ENCODE results near the gene CALCR. TPM values are rescaled to one million over a fixed set of nuclear protein-coding genes. Genes with fewer than 3 reads are reported as not detected.

The CALCR gene
- total RNA-seq, 4 donors from 2014 or later: 0.34 to 1.1 TPM; not detected in 2

DNA sequence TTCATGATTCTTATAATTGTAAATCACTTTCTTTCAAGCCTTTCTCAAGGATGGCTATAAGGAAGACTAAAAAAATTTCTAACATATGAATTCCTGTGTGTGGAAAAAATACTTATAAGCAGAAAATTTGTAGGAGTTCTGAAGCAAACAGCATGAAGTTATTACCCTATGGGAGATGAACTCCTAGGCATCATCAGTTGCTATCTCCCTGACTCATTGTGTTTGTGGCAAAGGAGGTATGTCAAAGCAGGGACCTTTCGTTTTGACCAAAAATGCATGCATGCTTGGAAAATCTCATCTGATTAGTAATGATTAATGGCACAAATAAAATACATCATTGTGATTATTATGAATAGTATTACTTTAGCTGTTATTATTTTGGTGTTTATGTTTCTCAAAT is 59.4 kb downstream of the CALCR start:
- TF ChIP-seq CTCF (IDR thresholded peaks at IDR 0.05; ENCODE audit: low read depth): no peak

DNA sequence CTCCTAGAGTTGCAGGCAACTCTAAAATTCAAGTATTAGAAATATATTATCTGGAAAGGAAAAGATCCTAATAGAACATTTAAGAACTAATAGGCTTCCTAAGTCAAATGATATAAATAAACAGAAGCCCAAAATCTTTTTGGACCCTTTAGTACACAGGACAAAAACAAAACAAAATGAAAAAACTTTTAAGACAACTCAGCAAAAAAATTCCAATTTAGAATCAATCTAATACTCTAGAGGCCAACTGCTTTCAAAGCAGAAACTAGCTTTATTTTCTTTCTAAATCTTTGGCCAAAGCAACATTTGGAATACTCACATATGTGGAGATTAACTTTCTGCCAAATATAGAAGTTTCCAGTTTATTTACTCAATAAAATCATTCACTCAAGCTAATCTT is 65.2 kb downstream of the CALCR start:
- no peak for TF ChIP-seq CTCF (IDR thresholded peaks at IDR 0.05; ENCODE audit: low read depth)

- no peak for TF ChIP-seq CTCF (IDR thresholded peaks at IDR 0.05; ENCODE audit: low read depth)
These were observed 71.4 kb downstream of the CALCR start for GRCh38 chr7:93503088-93503487.

DNA sequence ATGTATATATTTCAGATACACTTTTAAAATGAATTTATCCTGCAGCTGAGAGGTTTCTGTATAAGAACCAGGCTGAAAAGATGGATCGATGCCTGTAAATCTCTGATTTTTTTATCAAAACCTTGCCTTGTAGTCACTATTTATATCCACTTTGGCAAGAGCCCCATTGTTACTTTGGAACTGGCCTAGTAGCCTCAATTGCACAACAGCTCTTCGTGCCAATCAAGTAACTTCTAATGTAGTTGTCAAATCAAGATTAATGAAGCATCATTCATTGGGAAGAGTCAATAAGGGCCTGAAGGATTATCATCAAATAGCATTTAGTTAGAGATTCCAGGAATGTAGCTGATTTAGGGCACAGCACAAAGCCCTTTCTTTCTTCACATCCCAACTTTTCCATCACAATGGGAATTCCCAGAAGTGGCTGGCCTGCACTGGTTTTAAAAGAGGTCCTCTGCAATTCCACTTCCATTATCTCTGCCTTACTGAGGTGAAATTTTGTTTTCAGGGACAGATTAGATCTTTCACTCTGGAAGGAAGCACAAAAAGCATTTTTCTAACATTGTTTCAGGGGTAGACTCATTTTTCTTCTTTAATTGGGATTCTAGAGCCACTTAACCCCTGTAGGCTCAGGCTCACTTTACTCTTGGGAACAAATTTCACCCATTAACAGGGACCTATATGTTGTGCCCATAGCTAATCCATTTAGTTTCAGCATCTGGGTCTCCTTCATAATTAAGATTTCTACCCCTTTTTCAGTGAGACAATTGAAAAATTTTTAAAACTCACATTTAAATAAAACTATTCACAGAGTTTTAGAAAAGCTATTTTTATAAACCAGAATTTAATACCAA is 97.8 kb downstream of the CALCR start:
- no peak for TF ChIP-seq CTCF (IDR thresholded peaks at IDR 0.05; ENCODE audit: low read depth)

- no peak for TF ChIP-seq CTCF (IDR thresholded peaks at IDR 0.05; ENCODE audit: low read depth)
These were observed 98.7 kb downstream of the CALCR start for GRCh38 chr7:93475811-93476210.

DNA sequence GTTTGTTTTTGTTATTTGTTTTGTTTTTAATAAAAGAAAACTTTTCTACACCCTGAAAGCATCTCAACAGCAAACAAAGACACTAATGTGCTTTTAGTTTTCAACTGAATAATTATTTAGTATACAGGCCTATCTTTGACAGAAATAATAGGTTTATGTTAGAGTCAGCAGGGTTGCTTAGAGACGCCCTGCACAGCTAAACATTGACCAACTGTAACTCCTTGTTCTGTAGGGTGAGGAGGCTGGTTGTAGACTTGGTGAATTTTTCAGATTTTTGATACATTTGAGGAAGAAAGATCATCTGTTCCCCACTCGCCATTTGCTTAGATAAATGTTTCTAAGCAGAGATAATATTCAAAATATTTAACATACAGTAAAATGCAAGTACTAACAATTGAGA is 103.1 kb downstream of the CALCR start:
- no peak for TF ChIP-seq CTCF (IDR thresholded peaks at IDR 0.05; ENCODE audit: low read depth)

GRCh38 chr7:93463764-93464163 is 110.8 kb downstream of the CALCR start:
- TF ChIP-seq CTCF (IDR thresholded peaks at IDR 0.05; ENCODE audit: low read depth): no peak

Data from subcutaneous adipose tissue (tissue), 4 donors.